Measurements from ENCODE around the gene C2orf68.

GRCh38 chr2:85628658-85629057 lies 16.8 kb upstream of the C2orf68 start:
- TF ChIP-seq CTCF (optimal IDR thresholded peaks at IDR 0.05 in 1 of 3, IDR thresholded peaks at IDR 0.05 in 1 of 3, conservative IDR thresholded peaks at IDR 0.05 in 1 of 3; ENCODE audit: extremely low read depth in 1 of 3, insufficient read depth in 2 of 3, low read length in 3 of 3): no peak
- TF ChIP-seq EZH2 (IDR thresholded peaks at IDR 0.05; ENCODE audit: low read length): no peak

Measured in keratinocyte (primary cell).